Mucosa of descending colon (tissue), 3 donors: ENCODE results near the gene OLFML1. TPM values are rescaled to one million over a fixed set of nuclear protein-coding genes. Genes with fewer than 3 reads are reported as not detected.

Experiments
- ATAC-seq: fragments of 200-7000 bp; cut with Tn5 transposase; one replicate; pipeline ENCODE4 v1.9.1; 2020; ENCODE audit warnings: mild to moderate bottlenecking, moderate library complexity
- DNase-seq, 3 donors: peaks; one replicate each; pipeline ENCODE4 v3.0.0-alpha.2; 2020
- H3K36me3 ChIP-seq: fragments of 200-600 bp; one replicate; pipeline ENCODE4 v1.8.0; 2021; ENCODE audit warnings: low read depth, mild to moderate bottlenecking
- H3K4me1 ChIP-seq: fragments of 200-600 bp; one replicate; pipeline ENCODE4 v1.8.0; 2021; ENCODE audit warnings: low read depth, mild to moderate bottlenecking
- H3K4me3 ChIP-seq: fragments of 200-600 bp; one replicate; pipeline ENCODE4 v1.8.0; 2021; ENCODE audit warnings: mild to moderate bottlenecking
- H3K9me3 ChIP-seq: fragments of 200-600 bp; one replicate; pipeline ENCODE4 v1.8.0; 2021; ENCODE audit warnings: mild to moderate bottlenecking
- CTCF ChIP-seq: fragments of 200-600 bp; IDR thresholded peaks from one replicate; pipeline ENCODE4 v1.8.0; 2022; ENCODE audit warnings: antibody characterized with exemption, mild to moderate bottlenecking
- intact Hi-C, 2 donors: fragments of 100-400 bp; cut with DNase I in 1 of 2; cut with micrococcal nuclease in 1 of 2; formaldehyde crosslinking; loops; one replicate each; pipeline versions ENCODE4 v1.11.0 to v1.11.1; 2022; cut with DNase I, micrococcal nuclease
- total RNA-seq, 3 donors: library from RNA; stranded (reverse); fragmentation: NEBNext Ultra II Directional in 2 of 3; extraction: Animal tissue kit (Norgen Biotek cat#: 25700) in 2 of 3; gene quantifications; one replicate each; pipeline versions ENCODE4 v1.2.1 to v1.2.4, GENCODE V29; 2021 to 2023
- donor health status: DM: no; HTN: no; CAD: no; lungs with moderate emphysema.
- donor health status: DM: no; HTN: no; CAD: no.
- donor health status: DM: no; HTN: yes; CAD: no.

Gene OLFML1
- total RNA-seq, 3 donors from 2014 or later, result 2.1 to 11.2 (median 5.2) TPM

GRCh38 chr11:7543302-7543701, 58.0 kb downstream of the OLFML1 start:
- TF ChIP-seq CTCF, result no peak
- DNase-seq (no peak), ATAC-seq (no peak)
- Histone ChIP-seq H3K4me1 (no peaks in the 10 kb centered on the region), H3K9me3 (no peaks in the 10 kb centered on the region), H3K36me3 (no peaks in the 10 kb centered on the region), H3K4me3 (no peak overlapping the region)
- intact Hi-C loops, result no loop called here

GRCh38 chr11:7544021-7544420, 58.7 kb downstream of the OLFML1 start:
- no peak overlapping the region for H3K4me3 ChIP-seq
- H3K36me3 ChIP-seq, result no peaks in the 10 kb centered on the region
- H3K4me1 ChIP-seq, result no peaks in the 10 kb centered on the region
- ATAC-seq (no peak), DNase-seq (no peak)
- no peak for TF ChIP-seq CTCF
- intact Hi-C loops, result no loop called here
- no peaks in the 10 kb centered on the region for H3K9me3 ChIP-seq

- DNase-seq, result no peak
These were observed 60.3 kb downstream of the OLFML1 start for GRCh38 chr11:7545611-7546010.

GRCh38 chr11:7546324-7546791, 61.1 kb downstream of the OLFML1 start:
- H3K9me3 ChIP-seq, result no peaks in the 10 kb centered on the region
- intact Hi-C loops, result no loop called here
- ATAC-seq (no peak), DNase-seq (no peak)
- no peaks in the 10 kb centered on the region for H3K36me3 ChIP-seq
- TF ChIP-seq CTCF, result no peak
- H3K4me3 ChIP-seq, result no peak overlapping the region
- no peaks in the 10 kb centered on the region for H3K4me1 ChIP-seq

More at GRCh38 chr11:7545611-7546010, 60.3 kb downstream of the OLFML1 start:
- TF ChIP-seq CTCF, result no peak
- no peaks in the 10 kb centered on the region for H3K36me3 ChIP-seq
- ATAC-seq, result no peak
- H3K4me3 ChIP-seq, result no peak overlapping the region
- no peaks in the 10 kb centered on the region for H3K4me1 ChIP-seq
- H3K9me3 ChIP-seq, result no peaks in the 10 kb centered on the region
- intact Hi-C loops, result no loop called here

GRCh38 chr11:7547687-7548086, 62.4 kb downstream of the OLFML1 start:
- no peak for ATAC-seq
- Histone ChIP-seq H3K9me3 (no peaks in the 10 kb centered on the region), H3K36me3 (no peaks in the 10 kb centered on the region), H3K4me3 (no peak overlapping the region), H3K4me1 (peaks cover 4% of the 10 kb centered on the region)
- intact Hi-C loops, result loop anchor here in 1 of 2 donors (2.0 kb wide), 1 partner anchor 39 kb away; no protein-coding TSS in a partner anchor
- no peak for TF ChIP-seq CTCF
- no peak for DNase-seq
